IMR-90 (cell line): ENCODE data around the gene NUDT6. TPM values are rescaled to one million over a fixed set of nuclear protein-coding genes. Genes with fewer than 3 reads are reported as not detected.
A peak's percentile ranks its signal among the peaks of the same experiment; 100 is the strongest.

ENCODE experiments used
- ATAC-seq: fragments of 200-7000 bp; cut with Tn5 transposase; 2 replicates; pipeline ENCODE4 v1.9.1; 2020; ENCODE audit warnings: low read depth, mild to moderate bottlenecking, moderate library complexity
- BruUV-seq: library from RNA; stranded (reverse); fragments of 400-500 nt; replicated peaks from 2 replicates; lab custom pipeline; 2021; lab: Mats Ljungman, UMichigan
- CTCF ChIA-PET: fragments of 300-600 bp; formaldehyde crosslinking; extraction: SDS; loops from one replicate; lab custom pipeline; 2021; ENCODE audit warnings: antibody characterized with exemption; lab: Yijun Ruan, JAX
- POLR2A ChIA-PET: fragments of 300-600 bp; sonication (Branson Sonifier 250); formaldehyde crosslinking; loops from one replicate; lab custom pipeline; 2022; ENCODE audit warnings: antibody characterized with exemption; ENCODE audit not compliant: unreplicated experiment; lab: Charles Lee
- DNase-seq: peaks from one replicate; pipeline ENCODE4 v3.0.0; 2013
- H2AFZ ChIP-seq: replicated peaks from 2 replicates; pipeline ENCODE3; 2013; ENCODE audit warnings: low read length, mild to moderate bottlenecking; ENCODE audit not compliant: poor library complexity
- H2AK5ac ChIP-seq: 2 replicates; pipeline ENCODE4 v1.6.1; 2013; ENCODE audit warnings: low read depth, low read length, inconsistent platforms
- H2AK9ac ChIP-seq: replicated peaks from 2 replicates; pipeline ENCODE3; 2013; ENCODE audit warnings: mild to moderate bottlenecking, low read depth, low read length, moderate library complexity; ENCODE audit not compliant: poor library complexity
- H2BK120ac ChIP-seq: 2 replicates; pipeline ENCODE4 v1.6.1; 2013; ENCODE audit warnings: low read depth, low read length, inconsistent platforms
- H2BK15ac ChIP-seq: 3 replicates; pipeline ENCODE4 v1.6.1; 2013; ENCODE audit warnings: low read depth, low read length, inconsistent platforms
- H2BK20ac ChIP-seq: 2 replicates; pipeline ENCODE4 v1.6.1; 2013; ENCODE audit warnings: low read depth, mild to moderate bottlenecking, inconsistent platforms, low read length, moderate library complexity
- H2BK5ac ChIP-seq: 2 replicates; pipeline ENCODE4 v1.6.1; 2013; ENCODE audit warnings: mild to moderate bottlenecking, low read depth, low read length, inconsistent platforms; ENCODE audit not compliant: poor library complexity, severe bottlenecking
- H3K14ac ChIP-seq: replicated peaks from 2 replicates; pipeline ENCODE4 v1.6.1; 2013; ENCODE audit warnings: low read depth, low read length, inconsistent platforms
- H3K18ac ChIP-seq: 2 replicates; pipeline ENCODE4 v1.6.1; 2013; ENCODE audit warnings: low read depth, low read length, control low read depth
- H3K23ac ChIP-seq: 2 replicates; pipeline ENCODE4 v1.6.1; 2013; ENCODE audit warnings: low read depth, low read length, inconsistent platforms
- H3K27ac ChIP-seq: 2 replicates; pipeline ENCODE4 v1.5.1; 2013; ENCODE audit warnings: mild to moderate bottlenecking, control low read depth, low read length; ENCODE audit not compliant: insufficient read depth
- H3K27me3 ChIP-seq: 2 replicates; pipeline ENCODE4 v1.6.1; 2013; ENCODE audit warnings: low read length; ENCODE audit not compliant: control insufficient read depth, insufficient read depth
- H3K36me3 ChIP-seq: 2 replicates; pipeline ENCODE4 v1.6.1; 2013; ENCODE audit warnings: low read length, mixed read lengths; ENCODE audit not compliant: control insufficient read depth, insufficient read depth
- H3K4ac ChIP-seq: 2 replicates; pipeline ENCODE4 v1.6.1; 2013; ENCODE audit warnings: low read depth, low read length, inconsistent platforms
- H3K4me1 ChIP-seq: 2 replicates; pipeline ENCODE4 v1.6.1; 2013; ENCODE audit warnings: low read length, mixed read lengths; ENCODE audit not compliant: control insufficient read depth, insufficient read depth
- H3K4me2 ChIP-seq: 2 replicates; pipeline ENCODE4 v1.6.1; 2013; ENCODE audit warnings: low read depth, mild to moderate bottlenecking, control low read depth, low read length, moderate library complexity
- H3K4me3 ChIP-seq: 2 replicates; pipeline ENCODE4 v1.5.1; 2013; ENCODE audit warnings: low read depth, mild to moderate bottlenecking, control low read depth, low read length, moderate library complexity; ENCODE audit not compliant: insufficient read depth
- H3K56ac ChIP-seq: 2 replicates; pipeline ENCODE4 v1.6.1; 2013; ENCODE audit warnings: low read length, inconsistent platforms; ENCODE audit not compliant: insufficient read depth; ENCODE audit errors: extremely low read depth
- H3K79me1 ChIP-seq, 2 experiments: 2 replicates each; pipeline ENCODE4 v1.6.1; 2013; ENCODE audit warnings: low read length in 2 of 2, inconsistent platforms in 1 of 2, low read depth in 1 of 2
- H3K9ac ChIP-seq: 2 replicates; pipeline ENCODE4 v1.6.1; 2013; ENCODE audit warnings: low read depth, low read length, control low read depth
- H3K9me1 ChIP-seq: 2 replicates; pipeline ENCODE4 v1.6.1; 2013; ENCODE audit warnings: low read length, inconsistent platforms; ENCODE audit not compliant: insufficient read depth
- H3K9me3 ChIP-seq: 2 replicates; pipeline ENCODE4 v1.6.1; 2013; ENCODE audit warnings: low read length; ENCODE audit not compliant: control insufficient read depth, insufficient read depth
- H4K20me1 ChIP-seq: 2 replicates; pipeline ENCODE4 v1.6.1; 2013; ENCODE audit warnings: low read length, inconsistent platforms; ENCODE audit not compliant: insufficient read depth
- H4K5ac ChIP-seq: 2 replicates; pipeline ENCODE4 v1.6.1; 2013; ENCODE audit warnings: mild to moderate bottlenecking, low read depth, low read length, control low read depth
- H4K8ac ChIP-seq, 2 experiments: 2 replicates each; pipeline ENCODE4 v1.6.1; 2013; ENCODE audit warnings: low read depth in 2 of 2, low read length in 2 of 2, control low read depth in 1 of 2, inconsistent platforms in 1 of 2
- H4K91ac ChIP-seq: 2 replicates; pipeline ENCODE4 v1.6.1; 2013; ENCODE audit warnings: low read depth, low read length, inconsistent platforms; ENCODE audit not compliant: insufficient read depth
- BHLHE40 ChIP-seq: fragments of 150-350 bp; IDR thresholded peaks from 2 replicates; pipeline ENCODE4 v1.6.1; 2016; ENCODE audit warnings: mild to moderate bottlenecking, low read depth, low read length
- CEBPB ChIP-seq: IDR thresholded peaks from 2 replicates; pipeline ENCODE4 v1.6.1; 2012; ENCODE audit warnings: low read depth, low read length, improper control_type of control experiment
- CHD1 ChIP-seq: IDR thresholded peaks from 2 replicates; pipeline ENCODE4 v1.6.1; 2012; ENCODE audit warnings: low read depth, low read length, improper control_type of control experiment
- FOS ChIP-seq: fragments of 150-350 bp; IDR thresholded peaks from 2 replicates; pipeline ENCODE4 v1.6.1; 2016; ENCODE audit warnings: low read depth, low read length
- MAFK ChIP-seq: IDR thresholded peaks from 2 replicates; pipeline ENCODE4 v1.6.1; 2012; ENCODE audit warnings: low read depth, low read length, improper control_type of control experiment
- MAZ ChIP-seq: IDR thresholded peaks from 2 replicates; pipeline ENCODE4 v1.6.1; 2012; ENCODE audit warnings: low read depth, mild to moderate bottlenecking, low read length, improper control_type of control experiment, moderate library complexity, borderline replicate concordance
- MXI1 ChIP-seq: IDR thresholded peaks from 2 replicates; pipeline ENCODE4 v1.6.1; 2012; ENCODE audit warnings: low read depth, mild to moderate bottlenecking, low read length, moderate library complexity, borderline replicate concordance
- NFE2L2 ChIP-seq: fragments of 150-350 bp; IDR thresholded peaks from 2 replicates; pipeline ENCODE4 v1.6.1; 2016; ENCODE audit warnings: low read depth, mild to moderate bottlenecking, low read length
- POLR2A ChIP-seq: IDR thresholded peaks from 2 replicates; pipeline ENCODE4 v1.6.1; 2012; ENCODE audit warnings: mild to moderate bottlenecking, low read depth, low read length
- RAD21 ChIP-seq: IDR thresholded peaks from 2 replicates; pipeline ENCODE4 v1.6.1; 2012; ENCODE audit warnings: low read length, improper control_type of control experiment
- RCOR1 ChIP-seq: IDR thresholded peaks from 2 replicates; pipeline ENCODE4 v1.6.1; 2012; ENCODE audit warnings: mild to moderate bottlenecking, low read length, improper control_type of control experiment; ENCODE audit not compliant: insufficient replicate concordance
- RFX5 ChIP-seq: IDR thresholded peaks from 2 replicates; pipeline ENCODE4 v1.8.0; 2012; ENCODE audit warnings: low read depth, mild to moderate bottlenecking, low read length, moderate library complexity
- SMC3 ChIP-seq: fragments of 150-350 bp; IDR thresholded peaks from 2 replicates; pipeline ENCODE4 v1.6.1; 2016; ENCODE audit warnings: low read depth, mild to moderate bottlenecking, antibody characterized with exemption, low read length, moderate library complexity
- WGBS, 2 experiments: methylation state at CpG; one replicate each; pipeline versions ENCODE4 v1.1.5 to v1.1.7; 2013; ENCODE audit warnings: missing lambda C conversion rate in 2 of 2; ENCODE audit not compliant: insufficient read length in 1 of 2; ENCODE audit errors: extremely low coverage in 2 of 2; 5-methylcytosine and 5-hydroxymethylcytosine counted together
- dilution Hi-C: fragments of 300-500 bp; cut with HindIII; formaldehyde crosslinking; loops from one replicate; pipeline ENCODE4 v1.14.3; 2018; ENCODE audit warnings: low sequenced_read_pairs; ENCODE audit not compliant: unreplicated experiment
- in situ Hi-C: fragments of 300-500 bp; cut with MboI; formaldehyde crosslinking; loops from 3 replicates; pipeline ENCODE4 v1.14.3; 2019; ENCODE audit warnings: low sequenced_read_pairs, inconsistent platforms, mixed read lengths
- intact Hi-C: fragments of 100-400 bp; cut with micrococcal nuclease; formaldehyde crosslinking; loops from 2 replicates; pipeline ENCODE4 v1.10.0; 2022
- polyA plus RNA-seq, 3 experiments: library from polyadenylated mRNA; depleted of rRNA; stranded (reverse); fragments of >200 nt; gene quantifications; 2 replicates each; pipeline ENCODE4 v1.2.3, GENCODE V29; 2012; ENCODE audit warnings: low replicate concordance in 1 of 3
- total RNA-seq: library from RNA; depleted of rRNA; stranded (reverse); fragments of >200 nt; gene quantifications from 2 replicates; pipeline ENCODE4 v1.2.3, GENCODE V29; 2012
- TF ChIP-seq, protein P1 (sequence below): fragments of 150-350 bp; IDR thresholded peaks from 2 replicates; pipeline ENCODE4 v1.6.1; 2017; ENCODE audit warnings: mild to moderate bottlenecking, antibody characterized with exemption, low read length, low read depth
- TF ChIP-seq, protein P2 (sequence below): fragments of 150-350 bp; IDR thresholded peaks from 2 replicates; pipeline ENCODE4 v1.6.1; 2016; ENCODE audit warnings: low read depth, mild to moderate bottlenecking, low read length, moderate library complexity, borderline replicate concordance
- TF ChIP-seq, protein P3 (sequence below): conservative IDR thresholded peaks from 2 replicates; pipeline ENCODE4 v1.5.1; 2012; ENCODE audit warnings: mild to moderate bottlenecking, low read depth, low read length, improper control_type of control experiment

The NUDT6 gene
- total and polyA plus RNA-seq, 2 of the 4 experiments (the other 2 are of a cell fraction), result 2.7 to 4.8 TPM

DNA sequence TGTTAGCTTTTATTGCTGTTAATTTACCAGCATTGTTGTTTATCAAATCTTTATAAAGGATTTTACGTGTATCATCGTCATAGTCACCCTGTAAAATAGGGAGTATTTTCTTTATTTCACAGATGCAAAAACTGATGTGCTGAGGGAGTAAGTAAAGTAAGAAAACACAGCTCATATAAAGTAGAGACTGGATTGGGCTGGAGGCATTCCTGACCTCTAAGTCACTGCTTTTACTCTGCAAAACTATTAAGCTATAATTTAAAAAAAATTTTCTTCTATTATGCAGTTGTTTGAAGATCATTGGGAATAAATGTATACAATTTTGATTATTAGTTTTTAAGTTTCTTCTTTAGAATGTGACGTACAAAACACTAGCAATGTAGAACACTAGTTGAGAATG, 45.9 kb downstream of the NUDT6 start:
- CTCF ChIA-PET, result interaction anchor here (1.1 to 1.2 kb wide), 2 partner anchors 20 to 119 kb away, joined by 3 read pairs; no protein-coding TSS in a partner anchor
- H3K4me2 ChIP-seq, result no peak overlapping the region; the same call in 1 of the 2 replicates

More for the DNA sequence above, 45.9 kb downstream of the NUDT6 start:
- H2BK15ac ChIP-seq, result peak overlapping the region; percentile 48; the same call in 1 of the 3 replicates
- H2AK9ac ChIP-seq, result no peak overlapping the region
- peaks cover 14% of the 10 kb centered on the region for H3K36me3 ChIP-seq
- H2AFZ ChIP-seq, result no peak overlapping the region
- TF ChIP-seq FOS (no peak), BHLHE40 (no peak), MXI1 (no peak), POLR2A (no peak), RFX5 (no peak), MAZ (no peak), NFE2L2 (no peak), MAFK (no peak), RCOR1 (no peak), CEBPB (no peak), SMC3 (no peak), RAD21 (no peak), CHD1 (no peak)
- TF ChIP-seq, protein P1, sequence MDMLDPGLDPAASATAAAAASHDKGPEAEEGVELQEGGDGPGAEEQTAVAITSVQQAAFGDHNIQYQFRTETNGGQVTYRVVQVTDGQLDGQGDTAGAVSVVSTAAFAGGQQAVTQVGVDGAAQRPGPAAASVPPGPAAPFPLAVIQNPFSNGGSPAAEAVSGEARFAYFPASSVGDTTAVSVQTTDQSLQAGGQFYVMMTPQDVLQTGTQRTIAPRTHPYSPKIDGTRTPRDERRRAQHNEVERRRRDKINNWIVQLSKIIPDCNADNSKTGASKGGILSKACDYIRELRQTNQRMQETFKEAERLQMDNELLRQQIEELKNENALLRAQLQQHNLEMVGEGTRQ, result no peak
- TF ChIP-seq, protein P2, sequence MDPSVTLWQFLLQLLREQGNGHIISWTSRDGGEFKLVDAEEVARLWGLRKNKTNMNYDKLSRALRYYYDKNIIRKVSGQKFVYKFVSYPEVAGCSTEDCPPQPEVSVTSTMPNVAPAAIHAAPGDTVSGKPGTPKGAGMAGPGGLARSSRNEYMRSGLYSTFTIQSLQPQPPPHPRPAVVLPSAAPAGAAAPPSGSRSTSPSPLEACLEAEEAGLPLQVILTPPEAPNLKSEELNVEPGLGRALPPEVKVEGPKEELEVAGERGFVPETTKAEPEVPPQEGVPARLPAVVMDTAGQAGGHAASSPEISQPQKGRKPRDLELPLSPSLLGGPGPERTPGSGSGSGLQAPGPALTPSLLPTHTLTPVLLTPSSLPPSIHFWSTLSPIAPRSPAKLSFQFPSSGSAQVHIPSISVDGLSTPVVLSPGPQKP, result no peak
- TF ChIP-seq, protein P3, sequence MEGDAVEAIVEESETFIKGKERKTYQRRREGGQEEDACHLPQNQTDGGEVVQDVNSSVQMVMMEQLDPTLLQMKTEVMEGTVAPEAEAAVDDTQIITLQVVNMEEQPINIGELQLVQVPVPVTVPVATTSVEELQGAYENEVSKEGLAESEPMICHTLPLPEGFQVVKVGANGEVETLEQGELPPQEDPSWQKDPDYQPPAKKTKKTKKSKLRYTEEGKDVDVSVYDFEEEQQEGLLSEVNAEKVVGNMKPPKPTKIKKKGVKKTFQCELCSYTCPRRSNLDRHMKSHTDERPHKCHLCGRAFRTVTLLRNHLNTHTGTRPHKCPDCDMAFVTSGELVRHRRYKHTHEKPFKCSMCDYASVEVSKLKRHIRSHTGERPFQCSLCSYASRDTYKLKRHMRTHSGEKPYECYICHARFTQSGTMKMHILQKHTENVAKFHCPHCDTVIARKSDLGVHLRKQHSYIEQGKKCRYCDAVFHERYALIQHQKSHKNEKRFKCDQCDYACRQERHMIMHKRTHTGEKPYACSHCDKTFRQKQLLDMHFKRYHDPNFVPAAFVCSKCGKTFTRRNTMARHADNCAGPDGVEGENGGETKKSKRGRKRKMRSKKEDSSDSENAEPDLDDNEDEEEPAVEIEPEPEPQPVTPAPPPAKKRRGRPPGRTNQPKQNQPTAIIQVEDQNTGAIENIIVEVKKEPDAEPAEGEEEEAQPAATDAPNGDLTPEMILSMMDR, result no peak
- H3K9me3 ChIP-seq, result no peaks in the 10 kb centered on the region
- H4K91ac ChIP-seq, result peak overlapping the region; percentile 82; the same call in 1 of the 2 replicates
- no peak overlapping the region for H3K56ac ChIP-seq
- peaks cover 10% of the 10 kb centered on the region for H3K4me1 ChIP-seq
- H3K27ac ChIP-seq, result peak overlapping the region; percentile 26; the same call in 1 of the 2 replicates
- peaks cover 7% of the 10 kb centered on the region for H3K9me1 ChIP-seq
- H2BK5ac ChIP-seq, result peak overlapping the region; percentile 80
- peak overlapping the region; percentile 19 to 85; a peak in 3 of 4 replicates for H4K8ac ChIP-seq
- H4K20me1 ChIP-seq, result no peaks in the 10 kb centered on the region; the same call in 1 of the 2 replicates
- ATAC-seq (peak; percentile 55), DNase-seq (peak; percentile 62)
- H3K4me3 ChIP-seq, result no peak overlapping the region
- H2BK20ac ChIP-seq, result peak overlapping the region; percentile 62; the same call in 1 of the 2 replicates
- dilution Hi-C loops, result no loop called here
- intact Hi-C loops, result no loop called here
- no peaks in the 10 kb centered on the region for H3K27me3 ChIP-seq
- peak overlapping the region; percentile 97 for H3K4ac ChIP-seq
- H3K9ac ChIP-seq, result no peak overlapping the region
- BruUV-seq, result no TSS peak
- H4K5ac ChIP-seq, result peak overlapping the region; percentile 60; the same call in 1 of the 2 replicates
- POLR2A ChIA-PET, result no interaction called here
- in situ Hi-C loops, result no loop called here
- H3K23ac ChIP-seq, result peak overlapping the region; percentile 94; the same call in 1 of the 2 replicates
- H3K18ac ChIP-seq, result peak overlapping the region; percentile 70
- H2BK120ac ChIP-seq, result peak overlapping the region; percentile 94
- WGBS, 2 experiments, result no CpG with 5 or more reads among the region's 3 CpGs
- peak overlapping the region; percentile 96 for H2AK5ac ChIP-seq
- H3K14ac ChIP-seq, result peak overlapping the region; percentile 76
- H3K79me1 ChIP-seq, result peaks cover 25 to 52% of the 10 kb centered on the region in 2 experiments
